ENCODE measurements around the gene UGT1A6.
"Not testable (repeated sequence)": the region's sequence is repeated elsewhere in the genome, so short reads cannot be mapped to it uniquely, and the experiment has no call there.

DNA sequence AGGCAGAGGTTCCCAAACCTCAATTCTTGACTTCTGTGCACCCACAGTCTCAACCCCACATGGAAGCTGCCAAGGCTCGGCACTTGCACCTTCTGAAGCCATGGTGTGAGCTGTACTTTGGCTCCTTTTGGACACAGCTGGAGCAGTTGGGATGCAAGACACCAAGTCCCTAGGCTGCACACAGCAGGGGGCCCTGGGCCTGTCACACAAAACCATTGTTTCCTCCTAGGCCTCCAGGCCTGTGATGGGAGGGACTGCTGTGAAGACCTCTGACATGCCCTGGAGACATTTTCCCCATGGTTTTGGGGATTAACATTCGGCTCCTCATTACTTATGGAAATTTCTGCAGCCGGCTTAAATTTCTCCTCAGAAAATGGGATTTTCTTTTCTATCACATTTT lies 46.7 kb upstream of the UGT1A6 start:
- TF ChIP-seq, protein P1, sequence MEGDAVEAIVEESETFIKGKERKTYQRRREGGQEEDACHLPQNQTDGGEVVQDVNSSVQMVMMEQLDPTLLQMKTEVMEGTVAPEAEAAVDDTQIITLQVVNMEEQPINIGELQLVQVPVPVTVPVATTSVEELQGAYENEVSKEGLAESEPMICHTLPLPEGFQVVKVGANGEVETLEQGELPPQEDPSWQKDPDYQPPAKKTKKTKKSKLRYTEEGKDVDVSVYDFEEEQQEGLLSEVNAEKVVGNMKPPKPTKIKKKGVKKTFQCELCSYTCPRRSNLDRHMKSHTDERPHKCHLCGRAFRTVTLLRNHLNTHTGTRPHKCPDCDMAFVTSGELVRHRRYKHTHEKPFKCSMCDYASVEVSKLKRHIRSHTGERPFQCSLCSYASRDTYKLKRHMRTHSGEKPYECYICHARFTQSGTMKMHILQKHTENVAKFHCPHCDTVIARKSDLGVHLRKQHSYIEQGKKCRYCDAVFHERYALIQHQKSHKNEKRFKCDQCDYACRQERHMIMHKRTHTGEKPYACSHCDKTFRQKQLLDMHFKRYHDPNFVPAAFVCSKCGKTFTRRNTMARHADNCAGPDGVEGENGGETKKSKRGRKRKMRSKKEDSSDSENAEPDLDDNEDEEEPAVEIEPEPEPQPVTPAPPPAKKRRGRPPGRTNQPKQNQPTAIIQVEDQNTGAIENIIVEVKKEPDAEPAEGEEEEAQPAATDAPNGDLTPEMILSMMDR (conservative IDR thresholded peaks at IDR 0.05) = not testable (repeated sequence)
- not testable (repeated sequence) for TF ChIP-seq EZH2 (IDR thresholded peaks at IDR 0.05; ENCODE audit: low read depth)
